Measurements from ENCODE around the gene CABP4. TPM values are rescaled to one million over a fixed set of nuclear protein-coding genes. Genes with fewer than 3 reads are reported as not detected.

Gene CABP4
- total and polyA plus RNA-seq, 2 donors (not counting 1 experiment from before 2014, with no cell fraction given): 3.2 to 5.2 TPM

DNA sequence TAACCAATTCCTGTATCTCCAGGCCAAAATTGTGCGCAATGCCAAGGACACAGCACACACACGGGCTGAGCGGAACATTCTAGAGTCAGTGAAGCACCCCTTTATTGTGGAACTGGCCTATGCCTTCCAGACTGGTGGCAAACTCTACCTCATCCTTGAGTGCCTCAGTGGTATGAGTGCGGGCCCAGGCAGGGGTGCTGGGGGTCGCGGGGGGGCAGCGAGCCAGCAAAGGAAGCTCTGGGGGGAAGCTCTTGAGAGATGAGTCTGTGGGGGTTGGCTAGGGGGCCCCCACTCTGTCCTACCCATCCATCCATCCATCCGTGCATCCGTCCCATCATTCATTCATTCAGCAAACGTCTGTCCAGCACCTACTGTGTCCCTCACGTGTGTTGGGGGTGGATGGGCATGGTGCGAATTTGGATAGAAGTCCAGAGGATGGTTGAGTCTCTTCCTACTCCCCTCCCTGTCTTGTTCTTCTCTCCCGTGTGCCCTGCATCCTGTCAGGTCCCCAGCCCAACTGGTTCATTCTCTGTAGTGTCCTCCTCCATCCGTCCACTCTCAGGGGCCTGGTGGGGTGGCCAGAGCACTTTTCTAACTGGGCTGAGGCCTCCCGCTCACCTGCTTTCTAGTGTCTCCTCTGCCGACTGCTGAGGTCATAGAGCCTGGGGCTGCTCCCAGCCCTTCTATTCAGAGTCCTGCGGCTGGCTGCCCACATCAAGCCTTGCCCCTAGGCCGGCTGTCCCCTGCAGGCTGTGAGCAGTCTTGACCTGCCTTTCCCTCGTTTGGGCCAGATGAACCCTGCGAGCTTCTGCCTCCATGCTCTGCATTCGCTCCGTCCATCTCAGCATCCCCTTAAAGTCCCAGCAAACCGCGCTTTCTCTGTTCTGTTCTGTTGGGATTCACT is 23.6 kb upstream of the CABP4 start:
- CTCF ChIA-PET: interaction anchor here (1.2 to 4.4 kb wide), 2 partner anchors 30 to 37 kb away, joined by 3 to 17 read pairs; partner anchors contain the start of gene PPP1CA
- 94% methylated on average over 14 of the region's 24 CpGs for WGBS (ENCODE audit: insufficient coverage)
- H3K36me3 ChIP-seq (replicated peaks in 1 of 2; ENCODE audit: control extremely low read depth in 1 of 2, control insufficient read depth in 1 of 2, extremely low read depth in 1 of 2, insufficient read depth in 2 of 2, low read length in 1 of 2): peaks cover 0 to 56% of the 10 kb centered on the region in 2 experiments
- H3K4me3 Mint-ChIP-seq: peak overlapping the region; percentile 1
- H4K20me1 ChIP-seq (ENCODE audit: control insufficient read depth, insufficient read depth, low read length, poor library complexity, severe bottlenecking): peaks cover 80% of the 10 kb centered on the region
- no peaks in the 10 kb centered on the region for H3K27me3 ChIP-seq (replicated peaks in 1 of 4; ENCODE audit: control extremely low read depth in 1 of 4, control insufficient read depth in 3 of 4, insufficient read depth in 4 of 4, low read length in 3 of 4)
- TF ChIP-seq EZH2 (IDR thresholded peaks at IDR 0.05; ENCODE audit: borderline replicate concordance, insufficient read depth, low read depth, low read length, poor library complexity, severe bottlenecking): no peak
- TF ChIP-seq, protein P1, sequence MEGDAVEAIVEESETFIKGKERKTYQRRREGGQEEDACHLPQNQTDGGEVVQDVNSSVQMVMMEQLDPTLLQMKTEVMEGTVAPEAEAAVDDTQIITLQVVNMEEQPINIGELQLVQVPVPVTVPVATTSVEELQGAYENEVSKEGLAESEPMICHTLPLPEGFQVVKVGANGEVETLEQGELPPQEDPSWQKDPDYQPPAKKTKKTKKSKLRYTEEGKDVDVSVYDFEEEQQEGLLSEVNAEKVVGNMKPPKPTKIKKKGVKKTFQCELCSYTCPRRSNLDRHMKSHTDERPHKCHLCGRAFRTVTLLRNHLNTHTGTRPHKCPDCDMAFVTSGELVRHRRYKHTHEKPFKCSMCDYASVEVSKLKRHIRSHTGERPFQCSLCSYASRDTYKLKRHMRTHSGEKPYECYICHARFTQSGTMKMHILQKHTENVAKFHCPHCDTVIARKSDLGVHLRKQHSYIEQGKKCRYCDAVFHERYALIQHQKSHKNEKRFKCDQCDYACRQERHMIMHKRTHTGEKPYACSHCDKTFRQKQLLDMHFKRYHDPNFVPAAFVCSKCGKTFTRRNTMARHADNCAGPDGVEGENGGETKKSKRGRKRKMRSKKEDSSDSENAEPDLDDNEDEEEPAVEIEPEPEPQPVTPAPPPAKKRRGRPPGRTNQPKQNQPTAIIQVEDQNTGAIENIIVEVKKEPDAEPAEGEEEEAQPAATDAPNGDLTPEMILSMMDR (IDR thresholded peaks at IDR 0.05): no peak
- DNase-seq (no peak), ATAC-seq (ENCODE audit: low read depth) (no peak)
- H3K79me2 ChIP-seq (ENCODE audit: control insufficient read depth, insufficient read depth, low read length): peaks cover 84% of the 10 kb centered on the region
- intact Hi-C loops (cut with micrococcal nuclease): no loop called here
- POLR2A ChIA-PET: interaction anchor here (0.6 to 9.5 kb wide), 13 partner anchors 9 to 78 kb away, joined by 3 to 215 read pairs (median 6); partner anchors contain the start of genes CORO1B, PPP1CA, TBC1D10C and TMEM134
- H3K4me2 ChIP-seq (replicated peaks; ENCODE audit: low read depth, low read length, poor library complexity, severe bottlenecking): no peak overlapping the region
- H3K9me3 ChIP-seq (ENCODE audit: control extremely low read depth in 1 of 3, control insufficient read depth in 2 of 3, insufficient read depth in 1 of 3, low read length in 2 of 3): peaks cover 0 to 3% (median 0%) of the 10 kb centered on the region in 3 donors
- H3K27ac Mint-ChIP-seq: peak overlapping the region; percentile 83
- no peak overlapping the region for H3K9ac ChIP-seq (ENCODE audit: low read length)
- no peaks in the 10 kb centered on the region for H3K27me3 Mint-ChIP-seq
- H3K4me1 Mint-ChIP-seq: peaks cover 71% of the 10 kb centered on the region
- H3K9me3 Mint-ChIP-seq (ENCODE audit: insufficient read depth): no peaks in the 10 kb centered on the region
- H3K4me1 ChIP-seq (ENCODE audit: control insufficient read depth in 2 of 2, insufficient read depth in 2 of 2, low read length in 2 of 2): peaks cover 42 to 78% of the 10 kb centered on the region in 2 donors
- no peak overlapping the region for H2AFZ ChIP-seq (ENCODE audit: insufficient read depth, low read depth, low read length, poor library complexity, severe bottlenecking)
- H3K27ac ChIP-seq (ENCODE audit: low read length in 2 of 2): peak overlapping the region in 1 of 2 donors; percentile 2
- no peak overlapping the region for H3K4me3 ChIP-seq (ENCODE audit: control extremely low read depth in 1 of 5, extremely low read depth in 1 of 5, insufficient read depth in 1 of 5, low read depth in 2 of 5, low read length in 4 of 5)

All from B cell (primary cell).